GM12878 (cell line): ENCODE results near the gene LHB. TPM values are rescaled to one million over a fixed set of nuclear protein-coding genes. Genes with fewer than 3 reads are reported as not detected.
"Not testable (repeated sequence)": the region's sequence is repeated elsewhere in the genome, so short reads cannot be mapped to it uniquely, and the experiment has no call there.

Source experiments
- ATAC-seq: fragments of 200-7000 bp; cut with Tn5 transposase; 3 replicates; pipeline ENCODE4 v1.9.1; 2020; ENCODE audit warnings: mild to moderate bottlenecking, moderate library complexity
- BruUV-seq: library from RNA; stranded (reverse); fragments of 400-500 nt; replicated peaks from 2 replicates; lab custom pipeline; 2021; lab: Mats Ljungman, UMichigan
- CTCF ChIA-PET: fragments of 300-600 bp; sonication (Branson Sonifier 250); formaldehyde crosslinking; extraction: SDS; loops from one replicate; lab custom pipeline; 2021; ENCODE audit warnings: inconsistent platforms; lab: Yijun Ruan, JAX
- POLR2A ChIA-PET: fragments of 350-600 bp; formaldehyde crosslinking; extraction: SDS; loops from one replicate; lab custom pipeline; 2021; ENCODE audit warnings: inconsistent platforms; lab: Charles Lee
- RAD21 ChIA-PET: fragments of 300-600 bp; sonication (Branson Sonifier 250); formaldehyde crosslinking; loops from one replicate; lab custom pipeline; 2023; ENCODE audit warnings: antibody characterized with exemption; ENCODE audit not compliant: unreplicated experiment; lab: Charles Lee
- SMC1A ChIA-PET: fragments of 300-600 bp; sonication (Branson Sonifier 250); formaldehyde crosslinking; loops from one replicate; lab custom pipeline; 2023; ENCODE audit not compliant: unreplicated experiment, uncharacterized antibody; lab: Charles Lee
- DNase-seq: peaks from one replicate; pipeline ENCODE4 v3.0.0-alpha.2; 2011; ENCODE audit warnings: low read depth, low spot score
- FAIRE-seq: peaks from 3 replicates; lab custom pipeline; 2011; peaks lifted over from hg19 to GRCh38; lab: Jason Lieb, UNC
- H2AFZ ChIP-seq: 2 replicates; pipeline ENCODE4 v1.6.0; 2011; ENCODE audit warnings: low read depth, low read length, control low read depth; ENCODE audit not compliant: control insufficient read depth
- H3K27ac ChIP-seq: 2 replicates; pipeline ENCODE4 v1.5.1; 2011; ENCODE audit warnings: control low read depth; ENCODE audit not compliant: control insufficient read depth, insufficient read depth
- H3K27me3 ChIP-seq, 2 experiments: replicated peaks in 1 of 2; 2 replicates each; pipeline versions ENCODE4 v1.6.0 to v1.6.1; 2011; ENCODE audit warnings: low read length in 1 of 2; ENCODE audit not compliant: control insufficient read depth in 2 of 2, insufficient read depth in 2 of 2
- H3K36me3 ChIP-seq, 2 experiments: 2 replicates each; pipeline ENCODE4 v1.5.1; 2011; ENCODE audit warnings: low read length in 1 of 2; ENCODE audit not compliant: control insufficient read depth in 2 of 2, insufficient read depth in 2 of 2
- H3K4me1 ChIP-seq: 2 replicates; pipeline ENCODE4 v1.6.1; 2011; ENCODE audit warnings: mild to moderate bottlenecking, low read length, moderate library complexity, mixed read lengths; ENCODE audit not compliant: control insufficient read depth, insufficient read depth
- H3K4me2 ChIP-seq: 2 replicates; pipeline ENCODE4 v1.6.0; 2011; ENCODE audit warnings: control low read depth; ENCODE audit not compliant: control insufficient read depth, insufficient read depth
- H3K4me3 ChIP-seq: fragments of 200-600 bp; sonication (generic); 2 replicates; pipeline ENCODE4 v1.5.1; 2016
- H3K79me2 ChIP-seq: 2 replicates; pipeline ENCODE4 v1.6.0; 2011; ENCODE audit warnings: low read length; ENCODE audit not compliant: control insufficient read depth, insufficient read depth
- H3K9ac ChIP-seq: 2 replicates; pipeline ENCODE4 v1.8.0; 2011; ENCODE audit warnings: low read length, control low read depth, mixed read lengths; ENCODE audit not compliant: control insufficient read depth, insufficient read depth
- H3K9me3 ChIP-seq: replicated peaks from 3 replicates; pipeline ENCODE4 v1.5.1; 2011; ENCODE audit warnings: mild to moderate bottlenecking, low read length; ENCODE audit not compliant: control insufficient read depth, insufficient read depth
- H4K20me1 ChIP-seq: 2 replicates; pipeline ENCODE4 v1.6.0; 2011; ENCODE audit not compliant: control insufficient read depth, insufficient read depth
- CTCF ChIP-seq, 3 experiments: IDR thresholded peaks in 2 of 3; conservative IDR thresholded peaks in 1 of 3; 2 replicates each; pipeline ENCODE4 v1.5.1; 2011; ENCODE audit warnings: low read depth in 3 of 3, low read length in 3 of 3, mild to moderate bottlenecking in 3 of 3, control low read depth in 2 of 3, moderate library complexity in 2 of 3, inconsistent platforms in 1 of 3, mixed read lengths in 1 of 3; ENCODE audit not compliant: control insufficient read depth in 2 of 3, insufficient read depth in 1 of 3; ENCODE audit errors: extremely low read depth in 1 of 3
- CUX1 ChIP-seq: IDR thresholded peaks from 2 replicates; pipeline ENCODE4 v1.6.1; 2012; ENCODE audit warnings: improper control_type of control experiment, low read depth, low read length; ENCODE audit not compliant: insufficient replicate concordance
- HDAC6 ChIP-seq: fragments of 200-600 bp; sonication (generic); IDR thresholded peaks from one replicate; pipeline ENCODE4 v1.8.0; 2017; ENCODE audit warnings: antibody characterized with exemption; ENCODE audit not compliant: unreplicated experiment
- SUZ12 ChIP-seq: fragments of 200-600 bp; sonication (generic); IDR thresholded peaks from one replicate; pipeline ENCODE4 v1.6.1; 2018; ENCODE audit warnings: antibody characterized with exemption, mild to moderate bottlenecking; ENCODE audit not compliant: unreplicated experiment
- ZBTB40 ChIP-seq: fragments of 450-650 bp; IDR thresholded peaks from 2 replicates; pipeline ENCODE4 v1.6.1; 2016; ENCODE audit warnings: mild to moderate bottlenecking, moderate library complexity, borderline replicate concordance
- WGBS: methylation state at CpG from one replicate; pipeline ENCODE4 v1.1.6; 2016; ENCODE audit warnings: low lambda C conversion rate; ENCODE audit not compliant: insufficient replicate concordance, insufficient coverage; ENCODE audit errors: missing lambda C conversion rate; 5-methylcytosine and 5-hydroxymethylcytosine counted together
- in situ Hi-C: fragments of 300-500 bp; cut with MboI; formaldehyde crosslinking; loops from 9 replicates; pipeline ENCODE4 v1.14.3; 2018; ENCODE audit warnings: mixed read lengths
- intact Hi-C: fragments of 100-400 bp; cut with micrococcal nuclease; formaldehyde crosslinking; loops from one replicate; pipeline ENCODE4 v1.14.2; 2022; ENCODE audit not compliant: unreplicated experiment
- polyA plus RNA-seq, 11 experiments: library from polyadenylated mRNA; depleted of rRNA in 4 of 11; unstranded in 6 of 11; stranded (reverse) in 5 of 11; fragments of >200 nt; fragmentation: Nextera tagmentation in 4 of 11; fragmentation: Illumina TruSeq in 1 of 11; extraction: Ambion mirVana in 4 of 11; extraction: Trizol in 1 of 11; gene quantifications; 1 replicate in 1 of 11; 2 replicates in 10 of 11; pipeline versions ENCODE4 v1.2.1 to v1.2.3, GENCODE V29; 2011 to 2016; ENCODE audit warnings: inconsistent platforms in 2 of 11, missing spikeins in 2 of 11, low read depth in 1 of 11
- total RNA-seq, 4 experiments: library from RNA; depleted of rRNA in 3 of 4; stranded (reverse); fragments of >200 nt in 3 of 4; fragmentation: Illumina TruSeq in 1 of 4; extraction: Trizol in 1 of 4; gene quantifications; 2 replicates each; pipeline versions ENCODE4 v1.2.1 to v1.2.3, GENCODE V29; 2013 to 2021
- TF ChIP-seq, protein P1 (sequence below): IDR thresholded peaks from 2 replicates; pipeline ENCODE4 v1.6.1; 2012; ENCODE audit warnings: low read depth, low read length, improper control_type of control experiment

LHB gene
- total and polyA plus RNA-seq, 10 of the 15 experiments (the other 5 are each of a cell fraction or from before 2014, with no cell fraction given), result 0.20 to 0.72 (median 0.46) TPM; not detected in 5

- TF ChIP-seq ZBTB40 (no peak), SUZ12 (peak; percentile 57), CUX1 (no peak), HDAC6 (no peak), CTCF (IDR thresholded peaks at IDR 0.05 in 2 of 3, conservative IDR thresholded peaks at IDR 0.05 in 1 of 3; ENCODE audit: control insufficient read depth in 2 of 3, extremely low read depth in 1 of 3, insufficient read depth in 1 of 3, low read depth in 3 of 3, low read length in 3 of 3) (peak in 2 of 3 experiments; percentile 14 to 20; a peak in 2 of 6 replicates)
- TF ChIP-seq, protein P1, sequence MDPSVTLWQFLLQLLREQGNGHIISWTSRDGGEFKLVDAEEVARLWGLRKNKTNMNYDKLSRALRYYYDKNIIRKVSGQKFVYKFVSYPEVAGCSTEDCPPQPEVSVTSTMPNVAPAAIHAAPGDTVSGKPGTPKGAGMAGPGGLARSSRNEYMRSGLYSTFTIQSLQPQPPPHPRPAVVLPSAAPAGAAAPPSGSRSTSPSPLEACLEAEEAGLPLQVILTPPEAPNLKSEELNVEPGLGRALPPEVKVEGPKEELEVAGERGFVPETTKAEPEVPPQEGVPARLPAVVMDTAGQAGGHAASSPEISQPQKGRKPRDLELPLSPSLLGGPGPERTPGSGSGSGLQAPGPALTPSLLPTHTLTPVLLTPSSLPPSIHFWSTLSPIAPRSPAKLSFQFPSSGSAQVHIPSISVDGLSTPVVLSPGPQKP, result no peak
Observed at GRCh38 chr19:49056101-49056901, 39.4 kb upstream of the LHB start (continued).

DNA sequence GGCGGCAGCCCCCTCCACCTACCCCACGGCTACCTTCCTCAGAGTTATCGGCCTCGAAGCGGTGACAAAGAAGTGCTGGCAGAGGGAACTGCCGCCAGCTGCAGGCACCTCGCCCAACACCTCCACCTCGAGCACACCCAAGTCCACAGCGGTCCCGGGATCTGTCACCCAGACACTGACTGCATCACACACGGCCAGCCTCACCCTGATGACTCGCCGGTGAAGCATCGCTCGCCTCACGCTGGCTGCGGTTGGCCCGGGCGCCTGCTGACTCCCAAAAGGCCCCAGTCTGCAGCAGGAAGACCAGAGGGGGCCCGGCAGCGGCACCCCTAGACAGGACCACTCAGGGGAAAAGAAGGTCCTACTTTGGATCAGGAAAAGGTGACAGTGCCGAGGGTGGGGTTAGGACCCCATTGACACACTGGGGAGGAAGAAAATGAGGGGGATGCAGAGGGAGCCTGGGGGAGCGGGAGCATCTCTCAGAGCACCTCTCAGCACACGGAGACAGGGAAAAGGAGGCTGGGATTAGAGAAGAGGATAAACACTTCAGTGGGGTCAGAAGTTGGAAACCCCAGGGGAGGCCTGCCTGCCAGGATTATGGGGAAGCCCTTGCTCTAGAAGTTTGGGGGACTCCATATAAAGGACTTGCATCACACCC lies 33.6 kb upstream of the LHB start:
- not testable (repeated sequence) for ATAC-seq

More for the DNA sequence above, 33.6 kb upstream of the LHB start:
- 55% methylated on average over 23 of the region's 24 CpGs for WGBS
- BruUV-seq, H3K27me3 ChIP-seq, RAD21 ChIA-PET, H3K4me3 ChIP-seq, DNase-seq, H2AFZ ChIP-seq, SMC1A ChIA-PET, intact Hi-C loops, POLR2A ChIA-PET, in situ Hi-C loops, FAIRE-seq, H3K9ac ChIP-seq, H3K27ac ChIP-seq, H3K36me3 ChIP-seq, CTCF ChIA-PET, H3K4me1 ChIP-seq, H3K79me2 ChIP-seq, H4K20me1 ChIP-seq, H3K9me3 ChIP-seq, H3K4me2 ChIP-seq: not testable (repeated sequence)
